ENCODE results near the gene PDK3. TPM values are rescaled to one million over a fixed set of nuclear protein-coding genes. Genes with fewer than 3 reads are reported as not detected.
A peak's percentile ranks its signal among the peaks of the same experiment; 100 is the strongest.

PDK3 gene
- total RNA-seq, 1 experiment from 2014 or later: 9.6 TPM

GRCh38 chrX:24498975-24499374, 33.9 kb downstream of the PDK3 start (continued):
- peak; percentile 29 to 51 (median 35); a peak in 4 of 6 replicates for TF ChIP-seq CTCF (IDR thresholded peaks at IDR 0.05 in 2 of 3, conservative IDR thresholded peaks at IDR 0.05 in 1 of 3; ENCODE audit: borderline replicate concordance in 1 of 3, insufficient read depth in 1 of 3, low read depth in 2 of 3, low read length in 2 of 3)
- TF ChIP-seq REST (IDR thresholded peaks at IDR 0.05; ENCODE audit: low read depth): no peak
- peak; percentile 52 for TF ChIP-seq RAD21 (IDR thresholded peaks at IDR 0.05; ENCODE audit: low read depth)
- no peak for TF ChIP-seq EGR1 (IDR thresholded peaks at IDR 0.05; ENCODE audit: low read depth)
- TF ChIP-seq YY1 (IDR thresholded peaks at IDR 0.05; ENCODE audit: extremely low read depth, insufficient replicate concordance, low read depth, low read length): no peak

- no peak overlapping the region; the same call in 1 of the 2 replicates for H3K4me2 ChIP-seq (ENCODE audit: low read length)
- ChIA-PET POLR2A (no interaction called here), RAD21 (ENCODE audit: low non-redundant PET in 1 of 2, low total read pairs in 2 of 2, uncharacterized antibody in 2 of 2, unreplicated experiment in 2 of 2) (no interaction called here), CTCF (no interaction called here)
- intact Hi-C loops (cut with micrococcal nuclease): no loop called here
- BruUV-seq (replicated peaks): no TSS peak
- no peaks in the 10 kb centered on the region for H3K4me1 ChIP-seq (ENCODE audit: control insufficient read depth in 1 of 2, insufficient read depth in 2 of 2, low read length in 2 of 2)
- H3K79me2 ChIP-seq (ENCODE audit: insufficient read depth, low read length): no peaks in the 10 kb centered on the region
- H4K20me1 ChIP-seq (ENCODE audit: insufficient read depth): no peaks in the 10 kb centered on the region
- no peaks in the 10 kb centered on the region for H3K36me3 ChIP-seq (ENCODE audit: control insufficient read depth in 1 of 2, insufficient read depth in 2 of 2, low read length in 2 of 2)
- no peak for TF ChIP-seq ELF1 (IDR thresholded peaks at IDR 0.05; ENCODE audit: borderline replicate concordance, low read depth)
- TF ChIP-seq ZBTB33 (IDR thresholded peaks at IDR 0.05; ENCODE audit: extremely low read depth, insufficient replicate concordance, low read length): no peak
- TF ChIP-seq EZH2phosphoT487 (IDR thresholded peaks at IDR 0.05; ENCODE audit: borderline replicate concordance): no peak
- TF ChIP-seq SRF (IDR thresholded peaks at IDR 0.05; ENCODE audit: low read depth): no peak
- TF ChIP-seq SP1 (IDR thresholded peaks at IDR 0.05; ENCODE audit: low read depth): no peak
- no peak for TF ChIP-seq CEBPB (IDR thresholded peaks at IDR 0.05; ENCODE audit: low read depth)
- no peak for TF ChIP-seq TCF7L2 (IDR thresholded peaks at IDR 0.05; ENCODE audit: borderline replicate concordance, extremely low read depth, insufficient read depth, insufficient read length)
- no peak for TF ChIP-seq YY1 (IDR thresholded peaks at IDR 0.05; ENCODE audit: extremely low read depth, insufficient replicate concordance, low read depth, low read length)
- DNase-seq (ENCODE audit: low read depth, low spot score) (no peak), ATAC-seq (peak; percentile 42; the same call in 1 of the 2 replicates)
- no peak overlapping the region for H3K9ac ChIP-seq (ENCODE audit: low read length)
- no peaks in the 10 kb centered on the region for H3K9me2 ChIP-seq (ENCODE audit: insufficient read depth)
- H3K9me3 ChIP-seq (ENCODE audit: control insufficient read depth in 1 of 2, insufficient read depth in 1 of 2, low read depth in 1 of 2, low read length in 2 of 2): no peaks in the 10 kb centered on the region
- no peak overlapping the region for H3K4me3 ChIP-seq (replicated peaks in 1 of 2; ENCODE audit: low read depth in 1 of 2, low read length in 2 of 2)
- H3K27ac ChIP-seq (ENCODE audit: low read depth, low read length): no peak overlapping the region
- H2AFZ ChIP-seq (ENCODE audit: low read depth, low read length, poor library complexity, severe bottlenecking): no peak overlapping the region
- H3K27me3 ChIP-seq (ENCODE audit: insufficient read depth, low read length): no peaks in the 10 kb centered on the region
Observed at GRCh38 chrX:24506082-24506481, 41.0 kb downstream of the PDK3 start.

All from HCT116 (cell line).